Immature natural killer cell (primary cell): ENCODE measurements around the gene SLC25A26. TPM values are rescaled to one million over a fixed set of nuclear protein-coding genes. Genes with fewer than 3 reads are reported as not detected.

Source experiments
- DNase-seq, 3 donors: peaks; one replicate each; pipeline ENCODE4 v3.0.0; 2022; ENCODE audit warnings: mixed read lengths in 1 of 3
- H3K27ac Mint-ChIP-seq, 6 donors: one replicate each; pipeline ENCODE4 v1.8.0; 2020; ENCODE audit warnings: mixed read lengths in 6 of 6, mild to moderate bottlenecking in 5 of 6, inconsistent platforms in 4 of 6, moderate library complexity in 3 of 6
- H3K27me3 Mint-ChIP-seq, 3 donors: one replicate each; pipeline ENCODE4 v1.8.0; 2020 to 2021; ENCODE audit warnings: low read depth in 3 of 3, mild to moderate bottlenecking in 3 of 3, mixed read lengths in 3 of 3, moderate library complexity in 3 of 3, inconsistent platforms in 1 of 3
- H3K36me3 Mint-ChIP-seq, 3 donors: one replicate each; pipeline ENCODE4 v1.8.0; 2020; ENCODE audit warnings: mixed read lengths in 3 of 3, inconsistent platforms in 2 of 3, mild to moderate bottlenecking in 2 of 3
- H3K4me1 Mint-ChIP-seq, 2 donors: one replicate each; pipeline ENCODE4 v1.8.0; 2020; ENCODE audit warnings: inconsistent platforms in 2 of 2, mild to moderate bottlenecking in 2 of 2, mixed read lengths in 2 of 2, moderate library complexity in 1 of 2
- H3K4me3 Mint-ChIP-seq, 5 donors: one replicate each; pipeline ENCODE4 v1.8.0; 2020; ENCODE audit warnings: mild to moderate bottlenecking in 5 of 5, mixed read lengths in 5 of 5, inconsistent platforms in 3 of 5, moderate library complexity in 3 of 5
- H3K9me3 Mint-ChIP-seq, 6 donors: one replicate each; pipeline ENCODE4 v1.8.0; 2020; ENCODE audit warnings: mild to moderate bottlenecking in 6 of 6, mixed read lengths in 6 of 6, inconsistent platforms in 4 of 6, moderate library complexity in 3 of 6
- polyA plus RNA-seq, 3 donors: library from polyadenylated mRNA; unstranded; fragments of 300-500 nt; fragmentation: Illumina TruSeq; gene quantifications; one replicate each; pipeline ENCODE4 v1.2.3, GENCODE V29; 2021

The SLC25A26 gene
- polyA plus RNA-seq, 3 donors from 2014 or later = 27.1 to 52.3 (median 43.3) TPM

GRCh38 chr3:66425576-66426114 lies 204.8 kb downstream of the SLC25A26 start:
- Mint-ChIP-seq H3K4me1 (peaks cover under 1 to 3% of the 10 kb centered on the region in 2 donors), H3K27me3 (peaks cover 0 to under 1% (median 0%) of the 10 kb centered on the region in 3 donors), H3K27ac (no peak overlapping the region), H3K9me3 (peaks cover 4 to 13% (median 8%) of the 10 kb centered on the region in 6 donors), H3K4me3 (no peak overlapping the region), H3K36me3 (peaks cover 2 to 13% (median 5%) of the 10 kb centered on the region in 3 donors)
- no peak for DNase-seq

- Mint-ChIP-seq H3K4me1 (peaks cover 0 to 2% of the 10 kb centered on the region in 2 donors), H3K27ac (no peak overlapping the region), H3K9me3 (peaks cover 3 to 12% (median 7%) of the 10 kb centered on the region in 6 donors), H3K36me3 (peaks cover 0 to 12% (median 4%) of the 10 kb centered on the region in 3 donors), H3K27me3 (no peaks in the 10 kb centered on the region), H3K4me3 (no peak overlapping the region)
- no peak for DNase-seq
Measured at GRCh38 chr3:66426135-66426534, 205.3 kb downstream of the SLC25A26 start.

- H3K4me1 Mint-ChIP-seq = peaks cover 0 to 2% of the 10 kb centered on the region in 2 donors
- no peak overlapping the region for H3K4me3 Mint-ChIP-seq
- no peaks in the 10 kb centered on the region for H3K27me3 Mint-ChIP-seq
- H3K9me3 Mint-ChIP-seq = peaks cover under 1 to 5% (median 3%) of the 10 kb centered on the region in 6 donors
- peaks cover 0 to 8% (median under 1%) of the 10 kb centered on the region in 3 donors for H3K36me3 Mint-ChIP-seq
- DNase-seq = no peak
- no peak overlapping the region for H3K27ac Mint-ChIP-seq
Measured at GRCh38 chr3:66427352-66427751, 206.6 kb downstream of the SLC25A26 start.

- Mint-ChIP-seq H3K4me3 (no peak overlapping the region), H3K36me3 (peaks cover 0 to 3% (median 0%) of the 10 kb centered on the region in 3 donors), H3K27ac (no peak overlapping the region), H3K27me3 (no peaks in the 10 kb centered on the region), H3K9me3 (peaks cover 0 to 3% (median 0%) of the 10 kb centered on the region in 6 donors), H3K4me1 (peaks cover 0 to 2% of the 10 kb centered on the region in 2 donors)
- no peak for DNase-seq
Measured at GRCh38 chr3:66427951-66428474, 207.2 kb downstream of the SLC25A26 start.

Other genes with a start within 250 kb of the SLC25A26 start
- gene MAGI1, start 182.1 kb upstream of the SLC25A26 start, polyA plus RNA-seq = not detected